Activated naive CD8-positive, alpha-beta T cell treated with anti-CD3 and anti-CD28 coated beads, Interleukin-2, amount 50 U/mL, for 16 hours (primary cell): ENCODE results near the gene NHERF1.

Experiments
- DNase-seq: peaks from one replicate; pipeline ENCODE4 v3.0.0-alpha.2; 2020; ENCODE audit warnings: low read depth, low spot score

Gene NHERF1

GRCh38 chr17:74732042-74732867, 16.2 kb upstream of the NHERF1 start:
- DNase-seq, result no peak

- DNase-seq, result no peak
Observed at GRCh38 chr17:74733365-74734122, 14.9 kb upstream of the NHERF1 start.

GRCh38 chr17:74734256-74734655, 14.2 kb upstream of the NHERF1 start:
- DNase-seq, result no peak

GRCh38 chr17:74736513-74737298, 11.7 kb upstream of the NHERF1 start, which contains the start of gene RAB37:
Gene RAB37 (plus strand): TSS chr17:74737256. CDS start chr17:74737273, 17 bp downstream.
- DNase-seq, result no peak

GRCh38 chr17:74737299-74738050, 11.0 kb upstream of the NHERF1 start:
- no peak for DNase-seq

- peak; percentile 29 for DNase-seq
Observed at GRCh38 chr17:74738051-74738996, 10.1 kb upstream of the NHERF1 start.

GRCh38 chr17:74739227-74739831, 9.1 kb upstream of the NHERF1 start:
- no peak for DNase-seq

- no peak for DNase-seq
Observed at GRCh38 chr17:74740173-74740572, 8.3 kb upstream of the NHERF1 start.

- no peak for DNase-seq
Observed at GRCh38 chr17:74740641-74741387, 7.6 kb upstream of the NHERF1 start.

GRCh38 chr17:74742153-74742515, 6.3 kb upstream of the NHERF1 start:
- DNase-seq, result no peak

GRCh38 chr17:74742978-74743545, 5.4 kb upstream of the NHERF1 start:
- DNase-seq, result no peak

GRCh38 chr17:74743755-74744154, 4.7 kb upstream of the NHERF1 start:
- no peak for DNase-seq

- DNase-seq, result no peak
Observed at GRCh38 chr17:74744349-74744713, 4.1 kb upstream of the NHERF1 start.

GRCh38 chr17:74744714-74745547, 3.5 kb upstream of the NHERF1 start:
- peak; percentile 53 for DNase-seq

- no peak for DNase-seq
Observed at GRCh38 chr17:74745548-74746177, 2.8 kb upstream of the NHERF1 start.

- no peak for DNase-seq
Observed at GRCh38 chr17:74746376-74746775, 2.1 kb upstream of the NHERF1 start.

GRCh38 chr17:74746922-74747321, 1.5 kb upstream of the NHERF1 start:
- DNase-seq, result no peak

GRCh38 chr17:74748279-74748528, 224 bp upstream of the NHERF1 start:
- no peak for DNase-seq
